GM19193 (cell line): ENCODE data around the gene PALM2AKAP2.

ENCODE experiments used
- POLR2A ChIP-seq: IDR thresholded peaks from 4 replicates; pipeline ENCODE4 v1.6.1; 2011; ENCODE audit not compliant: insufficient read depth, insufficient read length; ENCODE audit errors: extremely low read depth

Gene PALM2AKAP2

GRCh38 chr9:109765830-109766229 lies 14.2 kb upstream of the PALM2AKAP2 start:
- TF ChIP-seq POLR2A, result no peak

- TF ChIP-seq POLR2A, result no peak
These were observed 13.6 kb upstream of the PALM2AKAP2 start for GRCh38 chr9:109766351-109766750.

DNA sequence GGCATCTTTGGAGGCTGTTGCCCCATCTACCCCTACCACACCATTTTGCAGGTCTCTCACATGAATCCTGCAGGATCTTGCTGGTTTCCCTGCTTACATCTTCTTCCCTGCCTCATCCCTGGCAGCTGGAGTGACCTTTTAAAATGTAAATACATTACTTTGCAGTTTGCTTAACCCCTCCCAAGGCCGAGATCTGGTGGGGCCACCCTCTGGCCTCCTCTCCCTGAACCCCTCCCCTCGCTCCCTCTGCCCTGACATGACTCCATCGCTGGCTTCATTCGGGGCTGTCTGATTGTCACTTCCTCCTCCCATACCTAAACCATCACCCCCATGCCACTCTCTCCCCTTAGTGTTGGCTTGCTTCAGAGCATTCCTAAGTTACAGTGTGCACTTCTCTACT lies 12.6 kb upstream of the PALM2AKAP2 start:
- TF ChIP-seq POLR2A, result no peak

DNA sequence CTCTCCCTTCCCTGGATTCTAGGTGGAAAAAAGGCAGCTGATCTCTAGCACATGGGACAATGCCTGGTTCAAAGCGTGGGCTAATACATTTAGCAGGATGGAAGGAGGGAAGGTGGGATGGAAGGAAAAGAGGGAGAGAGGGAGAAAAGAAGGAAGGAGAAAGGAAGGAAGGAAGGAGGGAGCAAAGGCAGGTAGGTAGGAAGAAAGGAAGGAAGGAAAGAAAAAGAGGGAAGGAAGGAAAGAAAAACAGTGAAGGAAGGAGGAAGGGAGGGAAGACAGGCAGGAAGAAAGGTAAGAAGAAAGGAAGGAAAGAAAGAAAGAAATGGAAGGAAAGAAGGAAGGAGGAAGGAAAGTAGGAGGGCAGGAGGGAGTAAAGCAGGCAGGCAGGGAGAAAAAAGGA lies 12.2 kb upstream of the PALM2AKAP2 start:
- TF ChIP-seq POLR2A, result no peak

DNA sequence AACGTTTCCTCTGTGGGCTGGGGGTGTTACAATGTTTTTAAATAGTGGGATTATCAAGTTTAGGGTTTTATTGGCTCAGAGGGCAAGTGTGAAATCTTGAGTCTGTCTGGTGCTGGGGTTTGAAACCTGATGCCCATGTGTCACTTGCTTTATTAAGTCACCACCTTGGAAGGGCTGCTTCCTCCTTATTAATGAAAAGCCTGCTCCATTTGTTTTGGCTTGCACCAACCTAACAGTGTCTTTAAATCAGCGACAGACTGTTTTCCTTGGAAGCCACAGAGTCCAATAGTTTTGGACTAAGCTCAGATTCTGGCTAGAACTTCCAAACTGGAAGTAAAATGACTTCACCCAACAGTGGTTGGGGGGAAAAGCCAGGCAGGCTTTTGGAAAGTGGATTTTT lies 10.7 kb upstream of the PALM2AKAP2 start:
- no peak for TF ChIP-seq POLR2A

DNA sequence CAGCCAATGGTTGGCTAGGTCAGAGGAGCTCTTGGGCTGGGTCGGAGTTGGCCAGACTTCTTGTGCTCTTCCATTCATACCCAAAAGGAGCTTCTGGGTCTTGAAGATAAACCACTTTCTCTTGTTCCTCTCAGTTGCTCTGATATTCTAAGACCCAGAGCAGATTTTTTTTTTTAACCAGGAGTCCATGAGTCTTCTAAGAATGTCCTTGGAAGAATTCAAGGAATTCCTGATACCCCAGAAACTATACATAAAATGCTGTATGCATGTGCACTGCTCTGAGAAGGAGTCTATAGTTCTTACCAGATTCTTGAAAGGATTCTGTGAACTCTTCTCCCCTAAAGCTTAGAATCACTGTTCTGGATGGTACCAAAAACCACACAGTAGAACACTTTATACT lies 9.9 kb upstream of the PALM2AKAP2 start:
- no peak for TF ChIP-seq POLR2A

- no peak for TF ChIP-seq POLR2A
These were observed 8.9 kb upstream of the PALM2AKAP2 start for GRCh38 chr9:109771087-109771486.

DNA sequence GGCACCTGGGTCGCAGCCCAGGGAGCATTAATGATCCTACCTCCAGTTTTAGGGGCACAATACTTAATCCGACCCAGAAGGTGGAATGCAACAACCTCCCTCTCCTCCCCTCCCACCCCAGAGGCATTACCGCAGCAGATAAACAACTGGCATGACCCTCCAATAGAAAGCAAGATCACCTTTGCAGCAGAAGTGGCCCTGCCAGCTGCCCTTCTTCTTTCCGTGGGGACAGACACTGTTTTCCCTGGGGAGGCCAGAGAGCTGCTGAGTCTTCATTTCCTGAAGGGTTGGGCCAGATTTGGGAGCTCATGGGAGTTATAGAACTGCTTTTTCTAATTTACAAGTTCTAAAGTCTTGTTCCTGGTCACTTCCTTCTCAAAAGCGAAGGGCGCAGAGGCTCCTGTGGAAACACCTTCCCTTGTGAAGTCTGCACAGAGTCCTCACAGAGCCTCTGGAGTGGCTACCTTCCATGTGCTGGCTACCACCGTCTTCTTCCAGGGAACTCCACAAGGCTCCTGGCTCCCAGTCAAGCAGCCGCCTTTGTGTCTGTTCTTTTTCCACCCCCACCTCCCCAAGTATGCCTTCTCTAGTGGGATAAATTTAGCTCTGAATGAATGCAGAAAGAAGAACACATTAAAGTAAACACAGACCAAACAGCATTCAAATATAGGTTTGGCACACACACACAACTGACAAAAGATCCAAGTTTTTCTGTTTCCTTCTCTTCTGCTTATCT lies 8.0 kb upstream of the PALM2AKAP2 start:
- no peak for TF ChIP-seq POLR2A

- no peak for TF ChIP-seq POLR2A
These were observed 4.5 kb upstream of the PALM2AKAP2 start for GRCh38 chr9:109775516-109775915.

GRCh38 chr9:109776391-109776790 lies 3.6 kb upstream of the PALM2AKAP2 start:
- TF ChIP-seq POLR2A, result no peak

GRCh38 chr9:109780453-109781033 lies 545 bp downstream of the PALM2AKAP2 start:
- TF ChIP-seq POLR2A, result no peak

- TF ChIP-seq POLR2A, result no peak
These were observed 1.1 kb downstream of the PALM2AKAP2 start for GRCh38 chr9:109781086-109781485.

DNA sequence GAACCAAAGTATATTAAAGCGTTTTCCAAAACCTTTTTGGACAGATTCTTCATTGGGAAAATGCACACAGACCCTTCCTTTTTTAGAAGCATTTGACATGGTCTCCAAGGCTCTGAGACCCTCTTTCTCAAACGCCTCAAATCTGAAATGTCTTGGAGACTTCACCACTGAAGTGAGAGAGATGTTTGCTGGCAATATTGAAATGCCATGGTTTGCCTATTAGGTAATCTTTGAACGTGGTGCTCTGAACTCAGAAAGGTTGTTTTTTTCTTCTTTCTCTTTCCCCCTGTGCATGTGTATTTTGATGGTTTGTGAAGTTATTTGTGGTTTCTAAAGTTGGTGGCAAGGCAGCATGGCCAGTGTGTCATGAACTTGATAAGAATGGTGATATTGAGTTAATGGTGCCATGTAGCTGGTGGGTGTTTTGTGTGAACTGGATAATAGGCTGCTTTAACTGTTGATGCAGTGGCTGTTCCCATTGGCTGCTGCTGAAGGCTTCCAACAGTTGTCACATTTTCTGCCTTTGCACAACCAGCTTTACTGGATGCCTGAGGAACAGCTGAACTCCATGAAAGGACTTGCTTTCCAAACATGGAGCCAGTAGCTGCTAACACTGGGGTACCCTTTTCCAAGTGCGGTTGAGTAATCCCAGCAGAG lies 1.7 kb downstream of the PALM2AKAP2 start:
- no peak for TF ChIP-seq POLR2A

- no peak for TF ChIP-seq POLR2A
These were observed 7.7 kb downstream of the PALM2AKAP2 start for GRCh38 chr9:109787735-109788134.

DNA sequence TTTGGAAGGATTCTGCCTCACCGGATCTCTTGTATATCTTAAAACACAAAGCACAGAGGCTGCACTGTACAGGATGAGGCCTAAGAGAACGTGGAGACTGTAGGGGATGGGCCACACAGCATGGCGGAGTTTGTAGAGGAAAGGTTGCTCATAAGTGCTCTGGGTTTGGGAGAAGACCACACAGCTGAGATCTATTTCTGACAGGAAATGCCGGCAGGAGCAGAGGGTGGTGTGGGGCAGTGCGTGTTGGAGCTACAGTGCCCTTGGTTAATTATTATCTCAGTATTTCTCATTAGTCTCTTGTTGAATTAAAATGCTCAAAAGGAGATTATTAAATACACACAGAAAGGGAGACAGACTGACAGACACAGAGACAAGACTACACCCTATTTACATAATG lies 9.6 kb downstream of the PALM2AKAP2 start:
- TF ChIP-seq POLR2A, result no peak

DNA sequence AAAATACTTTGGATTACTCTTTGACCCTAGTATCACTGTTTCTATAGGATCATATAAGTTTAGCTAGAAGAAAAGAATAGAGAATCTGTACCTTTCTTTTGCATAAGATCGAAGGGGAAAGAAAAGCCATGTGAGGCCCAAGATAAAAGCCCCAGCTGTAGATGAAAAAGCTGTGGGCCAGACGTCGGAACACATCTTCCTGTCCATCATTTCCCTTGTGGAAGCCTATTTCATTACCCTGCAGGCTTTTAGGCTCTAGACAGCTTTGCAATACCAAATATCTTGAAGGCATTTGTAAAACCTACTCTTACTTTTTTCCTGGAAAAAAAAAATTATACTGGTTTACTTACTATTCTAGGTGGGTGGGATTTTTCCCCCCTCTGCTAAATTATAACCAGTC lies 10.0 kb downstream of the PALM2AKAP2 start:
- no peak for TF ChIP-seq POLR2A
